Stimulated activated CD8-positive, alpha-beta memory T cell treated with anti-CD3 and anti-CD28 coated beads, Interleukin-4, amount 100 ng/mL, for 4 hours (primary cell): ENCODE results near the gene KCNH6.

Experiments used
- DNase-seq, 2 donors: peaks; one replicate each; pipeline ENCODE4 v3.0.0-alpha.2; 2020; ENCODE audit warnings: low read depth in 2 of 2, low spot score in 1 of 2

Gene KCNH6

DNA sequence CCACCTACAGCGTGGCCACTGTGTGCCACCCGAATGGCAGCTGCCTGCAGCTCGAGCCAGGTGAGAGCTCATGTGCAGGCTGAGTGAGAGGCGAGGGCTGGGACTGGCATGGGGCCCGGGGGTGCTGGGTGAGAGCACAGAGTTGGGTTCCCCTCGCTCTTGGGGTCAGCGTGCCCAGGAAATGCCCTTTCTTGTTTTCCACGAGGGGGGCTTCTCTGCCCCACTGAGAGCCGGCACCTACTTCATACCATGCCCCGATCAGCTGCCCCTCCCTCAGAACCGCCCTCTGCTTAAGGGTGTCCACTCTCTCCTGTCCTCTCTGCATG, 36.2 kb upstream of the KCNH6 start:
- no peak for DNase-seq

DNA sequence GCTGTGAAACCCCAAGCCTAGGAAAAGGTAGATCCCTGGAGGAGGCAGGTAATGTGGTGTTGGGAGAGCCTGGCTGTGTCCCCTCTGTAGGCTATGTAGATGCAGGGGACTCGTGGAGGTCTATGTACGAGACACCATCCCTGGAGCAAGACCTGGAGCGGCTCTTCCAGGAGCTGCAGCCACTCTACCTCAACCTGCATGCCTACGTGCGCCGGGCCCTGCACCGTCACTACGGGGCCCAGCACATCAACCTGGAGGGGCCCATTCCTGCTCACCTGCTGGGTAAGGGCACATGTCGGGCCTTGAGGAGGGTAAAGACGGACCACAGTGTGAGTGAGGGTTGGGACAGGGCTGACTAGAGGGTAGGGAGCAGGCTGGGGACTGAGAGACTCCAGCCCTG, 34.3 kb upstream of the KCNH6 start:
- DNase-seq: no peak

DNA sequence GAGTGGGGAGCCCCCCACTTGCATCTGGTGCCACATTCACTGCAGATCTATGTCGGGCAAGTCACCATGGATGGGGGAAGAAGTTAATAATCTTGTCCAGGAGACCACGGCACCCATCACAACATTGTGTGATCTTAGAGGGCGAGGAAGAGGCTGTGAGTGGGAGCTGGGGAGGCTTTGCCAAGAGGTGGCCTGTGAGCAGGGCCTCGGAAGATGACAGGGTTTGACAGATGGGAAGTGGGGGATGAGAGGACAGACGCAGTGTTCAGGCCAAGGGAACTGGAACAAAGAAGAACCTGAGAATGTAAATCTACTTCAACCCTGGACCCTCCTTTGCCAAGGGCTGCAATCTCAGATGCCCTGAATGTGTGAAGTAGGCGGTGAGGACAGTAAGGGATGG, 33.9 kb upstream of the KCNH6 start:
- no peak for DNase-seq

DNA sequence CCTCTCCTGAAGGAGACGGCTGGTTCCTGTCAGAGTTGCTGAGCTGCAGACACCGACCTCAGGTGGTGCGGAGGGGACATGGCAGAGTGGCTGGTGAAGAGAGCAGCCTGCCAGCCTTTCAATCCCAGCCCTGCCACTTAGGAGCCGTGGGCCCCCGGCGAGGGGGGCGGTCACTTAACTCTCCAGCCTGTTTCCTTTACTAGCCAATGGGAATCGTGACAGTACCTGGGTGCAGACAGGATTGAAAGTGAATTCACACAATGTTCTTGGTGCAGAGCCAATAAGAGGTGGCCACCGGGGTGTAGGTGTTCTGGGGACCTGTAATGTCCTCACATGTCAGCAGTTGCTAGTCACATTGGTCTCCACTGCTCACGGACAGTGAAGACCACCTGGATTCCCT, 32.8 kb upstream of the KCNH6 start:
- DNase-seq: no peak

DNA sequence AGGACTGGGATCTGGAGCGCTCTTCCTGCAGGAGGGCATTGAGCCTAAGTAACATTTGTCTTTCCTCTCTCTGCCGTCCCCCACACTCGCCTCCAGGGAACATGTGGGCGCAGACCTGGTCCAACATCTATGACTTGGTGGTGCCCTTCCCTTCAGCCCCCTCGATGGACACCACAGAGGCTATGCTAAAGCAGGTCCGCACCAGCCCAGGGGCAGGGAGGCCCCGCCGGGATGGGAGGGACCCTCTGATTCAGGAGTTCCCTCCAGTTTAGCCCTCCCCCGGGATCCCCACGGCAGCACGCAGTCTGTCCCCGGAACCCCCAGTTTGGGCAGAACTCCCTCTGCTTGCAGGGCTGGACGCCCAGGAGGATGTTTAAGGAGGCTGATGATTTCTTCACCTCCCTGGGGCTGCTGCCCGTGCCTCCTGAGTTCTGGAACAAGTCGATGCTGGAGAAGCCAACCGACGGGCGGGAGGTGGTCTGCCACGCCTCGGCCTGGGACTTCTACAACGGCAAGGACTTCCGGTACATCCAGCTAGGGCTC, 32.2 kb upstream of the KCNH6 start:
- DNase-seq: no peak

DNA sequence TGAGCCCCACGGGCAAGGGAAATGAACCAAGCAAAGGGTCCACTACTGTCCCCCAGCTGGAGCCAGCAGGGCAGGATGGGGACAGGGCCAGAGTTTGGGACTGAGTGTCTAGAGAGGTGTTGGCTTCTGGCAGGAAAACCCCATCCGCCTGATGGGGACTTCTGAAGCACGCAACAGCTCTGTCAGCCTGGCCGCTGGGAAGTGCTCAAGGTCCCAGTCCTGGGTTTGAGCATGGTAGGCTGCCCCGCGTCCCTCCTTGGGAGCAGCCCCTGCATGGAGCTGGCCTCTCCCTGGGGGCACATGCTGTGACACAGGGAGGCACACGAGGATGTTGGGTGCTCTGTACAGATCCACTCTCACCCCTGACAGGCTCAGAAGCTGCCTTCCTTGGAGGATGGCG, 31.7 kb upstream of the KCNH6 start:
- no peak for DNase-seq

DNA sequence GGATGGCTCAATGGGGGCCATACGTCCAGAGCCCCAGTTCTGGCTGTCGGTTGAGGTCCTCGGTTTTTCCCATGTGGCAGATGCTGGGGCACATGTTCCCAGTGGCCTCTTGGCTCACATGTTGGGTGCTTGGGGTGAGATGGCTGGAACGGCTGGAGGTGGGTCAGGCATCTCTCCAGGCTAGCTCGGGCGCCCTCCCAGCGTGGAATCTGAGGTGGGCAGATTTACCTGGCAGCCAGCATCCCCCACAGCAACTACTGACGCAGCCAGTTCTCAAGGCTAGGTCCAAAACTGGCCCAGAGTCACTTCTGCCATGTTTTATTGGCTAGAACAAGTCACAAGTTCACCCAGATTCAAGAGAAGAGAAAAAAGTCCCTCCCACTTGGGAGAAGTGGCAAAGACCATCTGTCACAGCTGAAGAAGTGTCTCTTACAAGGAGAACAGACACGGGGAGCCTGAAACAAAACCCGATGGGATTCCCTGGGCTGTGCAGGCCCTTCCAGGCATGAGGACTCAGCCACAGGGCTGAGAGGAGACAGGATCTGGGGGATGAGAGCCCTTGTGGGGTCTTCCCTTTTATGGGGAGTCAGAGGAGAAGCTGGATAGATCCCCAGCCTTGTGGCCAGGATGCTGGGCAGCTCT, 31.1 kb upstream of the KCNH6 start:
- no peak for DNase-seq

DNA sequence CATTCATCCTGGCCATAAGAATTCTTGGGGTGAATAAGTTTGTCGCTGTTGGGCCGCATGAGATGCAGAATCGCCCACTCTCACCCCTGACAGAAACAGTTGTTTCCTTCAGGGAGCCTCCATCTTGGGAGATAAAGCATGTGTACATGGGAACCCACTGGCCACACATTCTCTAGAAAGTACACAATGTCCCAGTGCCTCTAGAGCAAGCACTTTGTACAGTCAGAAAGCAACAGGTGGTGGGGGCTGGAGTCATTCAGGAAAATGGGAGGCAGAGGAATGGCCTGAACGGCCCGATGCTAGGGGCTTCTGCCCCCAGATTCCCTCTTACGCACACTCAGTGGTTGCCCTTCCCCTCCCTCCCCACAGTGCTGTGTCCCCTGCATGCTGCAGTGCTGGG, 30.2 kb upstream of the KCNH6 start:
- DNase-seq: no peak

DNA sequence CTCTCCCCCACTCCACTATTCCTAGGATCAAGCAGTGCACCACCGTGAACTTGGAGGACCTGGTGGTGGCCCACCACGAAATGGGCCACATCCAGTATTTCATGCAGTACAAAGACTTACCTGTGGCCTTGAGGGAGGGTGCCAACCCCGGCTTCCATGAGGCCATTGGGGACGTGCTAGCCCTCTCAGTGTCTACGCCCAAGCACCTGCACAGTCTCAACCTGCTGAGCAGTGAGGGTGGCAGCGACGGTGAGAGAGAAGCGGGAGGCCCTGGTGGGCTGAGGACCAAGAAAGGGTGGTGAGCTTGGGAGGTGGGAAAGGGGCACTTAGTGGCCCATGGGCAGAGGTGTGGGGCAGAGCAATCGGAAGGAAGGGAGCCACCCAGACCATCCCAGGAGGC, 29.7 kb upstream of the KCNH6 start:
- DNase-seq: no peak

DNA sequence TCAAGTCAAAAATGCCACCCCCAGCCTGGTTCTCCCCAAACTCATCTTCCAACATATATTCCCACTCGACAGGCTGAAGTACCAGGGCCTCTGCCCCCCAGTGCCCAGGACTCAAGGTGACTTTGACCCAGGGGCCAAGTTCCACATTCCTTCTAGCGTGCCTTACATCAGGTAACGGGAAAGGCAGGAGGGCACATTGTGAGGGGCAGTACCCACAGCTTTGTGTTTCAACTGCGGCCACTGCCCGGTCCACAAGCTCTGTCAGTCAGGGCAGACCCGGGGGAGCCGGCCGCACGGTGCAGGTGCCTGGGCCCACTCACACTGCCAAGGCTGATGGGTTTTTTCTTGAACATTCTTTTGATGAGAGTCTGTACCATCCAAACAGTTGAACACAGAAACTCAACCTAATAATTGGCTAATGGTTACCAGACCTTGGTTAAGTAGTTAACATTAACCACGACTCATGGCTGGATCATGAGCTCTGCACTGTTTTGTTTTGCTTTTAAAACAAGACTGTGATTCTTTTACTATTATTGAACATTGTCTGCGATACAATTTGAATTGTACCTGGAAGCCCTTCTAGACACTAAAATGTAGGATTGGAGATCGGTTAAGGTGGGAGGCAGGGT, 28.7 kb upstream of the KCNH6 start:
- no peak for DNase-seq

DNA sequence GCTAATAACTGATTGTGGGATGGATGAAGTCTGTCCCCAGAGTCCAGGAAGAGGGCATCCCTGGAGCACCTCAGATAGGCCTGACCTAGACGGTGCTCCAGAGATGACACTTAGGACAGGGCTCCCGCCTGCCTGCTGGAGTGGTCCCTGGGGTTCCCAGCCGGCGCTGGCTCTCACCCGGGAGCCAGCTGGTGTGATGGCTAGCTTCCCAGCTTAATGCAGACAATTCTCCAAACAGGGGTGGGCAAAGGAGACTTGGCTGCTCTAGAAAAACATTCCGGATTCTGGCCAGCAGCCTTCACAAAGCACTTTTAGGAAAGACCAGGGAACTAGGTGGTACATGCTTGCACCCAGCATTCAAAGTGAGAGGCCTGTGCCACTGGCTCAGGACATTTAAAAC, 27.7 kb upstream of the KCNH6 start:
- DNase-seq: no peak

DNA sequence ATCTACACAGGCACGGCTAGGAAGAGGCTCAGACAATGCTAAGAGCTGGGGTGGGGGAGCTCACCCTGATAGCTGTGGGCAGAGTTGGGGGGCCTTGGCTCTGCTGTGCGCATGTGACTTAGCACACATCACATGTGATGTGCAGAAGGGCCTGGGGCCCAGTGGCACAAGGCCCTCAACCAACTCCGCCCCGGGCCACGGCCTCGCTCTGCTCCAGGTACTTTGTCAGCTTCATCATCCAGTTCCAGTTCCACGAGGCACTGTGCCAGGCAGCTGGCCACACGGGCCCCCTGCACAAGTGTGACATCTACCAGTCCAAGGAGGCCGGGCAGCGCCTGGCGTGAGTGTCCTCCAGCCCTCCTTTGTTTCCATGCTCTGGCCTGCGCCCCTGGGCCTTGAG, 27.0 kb upstream of the KCNH6 start:
- no peak for DNase-seq

DNA sequence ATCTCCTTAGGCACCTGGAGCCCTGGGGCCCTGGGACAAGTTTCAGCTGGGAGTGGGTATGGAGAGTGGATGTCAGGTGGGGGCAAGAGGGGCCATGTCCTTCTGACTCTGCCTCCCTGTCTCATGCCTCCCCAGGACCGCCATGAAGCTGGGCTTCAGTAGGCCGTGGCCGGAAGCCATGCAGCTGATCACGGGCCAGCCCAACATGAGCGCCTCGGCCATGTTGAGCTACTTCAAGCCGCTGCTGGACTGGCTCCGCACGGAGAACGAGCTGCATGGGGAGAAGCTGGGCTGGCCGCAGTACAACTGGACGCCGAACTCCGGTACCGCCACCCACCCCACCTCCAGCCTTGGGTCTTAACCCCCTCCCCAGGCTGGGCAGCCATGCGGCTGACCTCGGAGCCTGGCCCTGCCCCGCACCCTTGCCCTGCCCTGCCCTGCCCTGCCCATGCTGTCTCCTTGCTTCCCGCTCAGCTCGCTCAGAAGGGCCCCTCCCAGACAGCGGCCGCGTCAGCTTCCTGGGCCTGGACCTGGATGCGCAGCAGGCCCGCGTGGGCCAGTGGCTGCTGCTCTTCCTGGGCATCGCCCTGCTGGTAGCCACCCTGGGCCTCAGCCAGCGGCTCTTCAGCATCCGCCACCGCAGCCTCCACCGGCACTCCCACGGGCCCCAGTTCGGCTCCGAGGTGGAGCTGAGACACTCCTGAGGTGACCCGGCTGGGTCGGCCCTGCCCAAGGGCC, 26.3 kb upstream of the KCNH6 start:
- DNase-seq: no peak

DNA sequence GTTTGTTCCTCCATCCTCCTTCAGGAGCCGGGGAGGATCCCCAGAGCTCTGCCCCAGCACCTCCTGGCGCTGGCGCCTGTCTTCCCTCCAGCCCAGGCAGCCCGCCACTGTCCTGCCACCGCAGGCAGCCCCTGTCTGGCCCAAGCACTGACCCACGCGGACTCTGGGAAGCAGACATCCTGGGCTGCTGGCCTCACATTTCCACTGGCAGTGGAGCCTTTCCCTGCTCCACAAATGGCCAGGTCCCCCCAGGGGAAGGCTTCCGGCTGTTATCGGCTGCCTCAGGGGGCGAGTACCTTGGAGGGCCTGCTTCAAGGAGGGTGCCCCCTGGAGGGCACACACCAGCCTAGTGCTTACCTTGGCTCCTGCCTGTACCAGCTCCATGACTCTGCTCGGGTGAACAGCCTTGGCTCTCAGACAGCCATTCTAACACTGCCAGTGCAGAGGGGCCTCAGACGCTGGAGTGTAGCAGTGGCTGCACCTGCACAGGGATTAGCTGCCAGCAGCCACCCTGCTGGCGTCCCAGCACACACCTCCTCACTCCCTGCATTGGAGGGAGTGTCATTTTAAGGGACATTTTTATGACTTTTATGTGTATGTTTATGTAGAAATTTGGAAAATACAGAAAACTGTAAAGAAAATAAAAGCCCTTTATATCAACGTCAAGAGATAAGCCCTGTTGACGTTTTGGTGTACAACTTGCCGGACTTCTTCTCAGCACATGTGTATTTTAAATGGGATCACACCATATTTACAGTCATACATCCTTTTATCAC, 25.3 kb upstream of the KCNH6 start:
- DNase-seq: no peak

DNA sequence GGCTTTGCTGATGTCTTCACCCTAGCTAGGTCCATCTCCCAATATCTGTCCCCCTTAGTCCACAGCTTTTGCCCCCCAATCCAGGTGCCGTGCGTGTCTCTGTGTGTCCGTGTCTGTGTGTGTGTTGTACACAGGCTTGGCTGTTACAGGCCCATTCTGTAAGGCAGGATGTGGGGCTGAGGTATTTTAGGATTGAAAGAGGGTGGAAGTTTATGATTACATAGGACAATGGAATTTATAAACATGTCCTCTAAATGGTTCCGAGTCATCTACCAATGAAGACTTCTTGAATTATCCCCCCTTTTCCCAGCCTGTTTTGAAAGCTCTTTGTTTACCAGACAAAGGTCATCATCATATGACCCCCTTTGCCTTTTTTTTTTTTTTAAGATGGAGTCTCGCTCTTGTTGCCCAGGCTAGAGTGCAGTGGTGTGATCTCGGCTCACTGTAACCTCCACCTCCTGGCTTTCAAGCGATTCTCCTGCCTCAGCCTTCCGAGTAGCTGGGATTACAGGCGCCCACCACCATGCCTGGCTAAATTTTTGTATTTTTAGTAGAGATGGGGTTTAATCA, 24.4 kb upstream of the KCNH6 start:
- no peak for DNase-seq

DNA sequence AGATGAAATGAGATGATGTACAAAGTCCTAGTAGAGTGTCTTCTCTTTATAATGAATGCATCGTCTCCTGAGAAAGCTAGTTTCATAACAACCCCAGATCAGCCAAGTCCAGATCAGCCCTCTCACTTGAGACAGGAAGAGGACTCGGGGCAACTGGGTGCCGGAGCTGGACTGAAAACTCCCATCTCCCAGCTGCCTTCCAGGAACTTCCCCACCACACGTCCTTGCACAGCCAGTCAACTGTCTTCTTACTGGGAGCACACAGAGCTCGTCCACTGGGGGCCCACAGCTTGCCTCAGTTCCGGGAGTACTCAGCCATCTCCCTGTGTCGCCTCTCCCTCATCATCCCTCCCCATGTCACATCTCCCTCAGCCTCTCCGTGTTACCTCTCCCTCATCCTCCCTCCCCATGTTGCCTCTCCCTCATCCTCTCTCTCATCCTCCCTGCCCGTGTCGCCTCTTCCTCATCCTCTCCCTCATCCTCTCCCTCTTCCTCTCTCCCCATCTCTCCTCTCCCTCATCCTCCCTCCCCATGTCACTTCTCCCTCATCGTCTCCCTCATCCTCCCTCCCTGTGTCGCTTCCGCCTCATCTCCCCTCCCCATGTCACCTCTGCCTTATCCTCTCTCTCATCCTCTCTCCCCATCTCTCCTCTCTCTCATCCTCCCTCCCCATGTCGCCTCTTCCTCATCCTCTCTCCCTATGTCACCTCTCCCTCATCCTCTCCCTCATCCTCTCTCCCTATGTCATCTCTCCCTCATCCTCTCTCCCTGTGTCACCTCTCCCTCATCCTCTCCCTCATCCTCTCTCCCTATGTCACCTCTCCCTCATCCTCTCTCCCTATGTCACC, 22.4 kb upstream of the KCNH6 start:
- no peak for DNase-seq

DNA sequence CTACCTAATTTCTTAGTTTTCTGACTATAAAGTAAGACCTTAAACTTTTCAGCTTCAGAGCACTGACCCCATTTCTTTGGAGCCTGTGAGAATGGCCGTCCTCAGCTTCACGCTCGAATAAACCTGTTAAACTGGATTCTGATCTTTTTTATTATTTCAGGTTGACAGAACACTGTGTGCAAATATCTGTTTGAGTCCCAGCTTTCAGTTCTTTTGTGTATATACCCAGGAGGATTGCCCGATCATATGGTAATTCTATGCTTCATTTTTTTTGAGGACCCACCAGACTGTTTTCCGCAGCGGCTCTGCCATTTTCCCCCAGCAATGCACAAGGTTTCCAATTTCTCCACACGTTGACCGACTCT, 19.8 kb upstream of the KCNH6 start:
- no peak for DNase-seq

DNA sequence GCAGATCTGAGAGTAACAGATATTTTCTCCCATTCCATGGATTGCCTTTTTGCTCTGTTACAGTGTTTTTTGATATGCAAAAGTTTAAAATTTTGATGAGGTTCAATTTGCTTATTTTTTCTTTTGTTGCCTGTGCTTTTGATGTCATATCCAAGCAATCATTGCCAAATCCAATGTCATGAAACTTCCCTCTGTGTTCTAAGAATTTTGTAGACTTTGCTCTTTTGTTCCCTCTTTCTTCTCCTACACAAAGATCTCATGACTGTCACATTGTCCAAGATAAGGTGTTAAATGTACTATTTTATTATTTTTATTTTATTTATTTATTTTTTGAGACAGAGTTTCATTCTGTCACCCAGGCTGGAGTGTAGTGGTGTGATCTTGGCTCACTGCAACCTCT, 18.9 kb upstream of the KCNH6 start:
- DNase-seq: no peak

DNA sequence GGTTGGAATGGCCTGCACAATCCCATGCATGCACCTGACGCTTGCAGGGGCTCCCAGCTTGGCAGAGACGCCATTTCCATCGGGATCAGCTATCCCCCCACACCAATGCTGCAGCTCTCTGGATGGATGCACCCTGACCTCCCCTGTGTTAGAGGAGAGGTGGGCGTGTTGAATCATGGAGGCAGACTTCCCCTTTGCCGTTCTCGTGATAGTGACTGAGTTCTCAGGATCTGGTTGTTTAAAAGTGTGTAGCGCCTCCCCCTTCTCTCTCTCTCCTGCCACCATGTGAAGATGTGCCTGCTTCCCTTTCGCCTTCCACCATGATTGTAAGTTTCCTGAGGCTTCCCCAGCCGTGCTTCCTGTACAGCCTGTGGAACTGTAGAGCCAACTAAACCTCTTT, 17.8 kb upstream of the KCNH6 start:
- no peak for DNase-seq

DNA sequence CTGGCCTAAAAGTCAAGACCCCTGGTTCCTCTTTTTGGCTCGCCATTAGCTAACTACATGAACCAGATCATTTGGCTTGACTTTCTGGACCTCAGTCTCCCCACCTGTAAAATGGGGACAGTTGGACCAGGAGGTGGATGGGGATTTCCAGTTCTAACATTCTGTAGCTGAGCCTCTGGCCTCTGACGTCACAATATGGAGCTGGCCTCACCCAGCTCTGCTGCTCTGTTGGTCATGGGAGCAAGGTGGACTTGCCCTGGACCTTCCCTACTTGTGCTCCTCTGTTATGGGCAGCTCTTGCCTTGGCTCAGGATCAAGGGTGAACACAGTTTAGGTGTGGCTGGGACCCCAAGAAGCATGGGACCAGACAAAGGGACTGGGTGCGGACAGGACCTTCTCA, 16.5 kb upstream of the KCNH6 start:
- DNase-seq: no peak

DNA sequence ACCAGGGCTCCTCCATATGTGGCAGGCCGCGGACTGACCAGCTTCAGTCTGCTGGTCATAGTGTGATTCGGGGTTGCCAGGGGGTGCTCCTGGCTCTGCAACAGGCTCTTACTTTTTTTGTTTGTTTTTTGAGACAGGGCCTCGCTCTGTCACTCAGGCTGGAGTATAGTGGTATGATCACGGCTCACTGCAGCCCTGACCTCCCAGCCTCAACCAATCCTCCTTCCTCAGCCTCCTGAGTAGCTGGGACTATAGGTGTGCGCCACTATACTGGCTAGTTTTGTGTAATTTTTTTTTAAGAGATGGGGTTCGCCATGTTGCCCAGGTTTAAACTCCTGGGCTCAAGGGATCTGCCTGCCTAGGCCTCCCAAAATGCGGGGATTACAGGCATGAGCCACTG, 11.8 kb upstream of the KCNH6 start:
- DNase-seq: no peak
